NOMO-1 treated with dmso at 0.1 percent for 144 hours (cell line): Measurements from ENCODE around the gene COTL1.
A peak's percentile ranks its signal among the peaks of the same experiment; 100 is the strongest.
"Not testable (repeated sequence)": the region's sequence is repeated elsewhere in the genome, so short reads cannot be mapped to it uniquely, and the experiment has no call there.

ENCODE experiments used
- DNase-seq: peaks from one replicate; lab custom pipeline; 2025; ENCODE audit not compliant: unreplicated experiment; lab: John Stamatoyannopoulos, UW

The COTL1 gene

DNA sequence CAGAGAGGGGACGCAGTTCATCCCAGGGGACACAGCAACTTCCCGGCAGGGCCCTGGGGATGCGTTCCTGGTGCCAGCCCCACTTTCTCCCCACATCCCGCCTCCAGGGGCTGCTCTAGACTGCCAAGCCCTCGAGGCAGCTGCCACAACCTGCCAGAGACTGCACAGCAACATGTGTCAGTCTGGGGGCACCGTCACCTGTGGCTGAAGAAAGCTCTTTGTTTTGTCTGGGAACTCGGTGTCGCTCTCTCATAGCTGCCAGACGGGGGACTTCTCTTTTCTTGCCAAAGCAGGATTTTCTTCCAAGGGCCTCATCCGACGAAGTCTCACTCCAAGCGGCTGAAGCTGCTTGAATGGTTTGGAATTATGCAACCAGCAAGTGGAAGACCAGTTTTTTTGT, 43.7 kb downstream of the COTL1 start:
- DNase-seq, result no peak

DNA sequence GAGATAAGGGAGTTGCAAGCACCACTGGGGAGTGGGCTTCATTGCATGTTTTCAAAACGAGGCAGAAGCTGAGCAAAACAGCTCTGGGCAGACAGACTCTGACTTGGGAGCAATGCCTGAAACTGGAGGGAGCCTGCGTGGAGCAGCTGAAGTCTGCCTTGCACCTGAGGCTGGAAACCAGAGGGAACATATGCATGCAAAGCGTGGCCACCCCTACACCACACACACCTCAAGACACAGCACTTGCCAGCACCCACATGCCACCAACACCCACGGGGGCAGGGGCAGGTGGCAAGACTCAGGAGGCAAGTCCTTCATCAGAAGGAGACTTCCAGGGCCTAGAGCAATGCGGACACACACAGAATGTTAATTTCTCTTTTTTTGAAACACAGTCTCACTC, 45.8 kb downstream of the COTL1 start:
- DNase-seq, result no peak

DNA sequence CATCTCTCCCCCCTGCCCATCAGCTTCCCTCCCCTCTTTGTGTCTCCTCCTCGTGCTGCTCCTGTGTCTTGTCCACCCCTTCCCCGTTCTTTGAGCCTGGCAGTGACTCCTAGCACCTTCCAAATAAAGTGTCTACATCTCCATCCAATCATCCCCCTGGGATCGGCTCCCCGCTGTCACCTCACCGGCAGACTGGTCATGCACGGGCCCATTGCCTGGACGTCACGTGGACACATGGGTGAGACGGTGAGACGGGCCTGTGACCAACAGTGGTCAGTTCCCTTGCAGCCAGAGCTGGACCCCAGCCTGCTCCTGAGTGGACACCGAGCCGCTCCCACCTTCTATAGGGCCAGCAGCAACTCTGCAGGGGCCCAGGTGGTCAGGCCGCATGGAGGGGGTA, 46.4 kb downstream of the COTL1 start:
- DNase-seq, result no peak

DNA sequence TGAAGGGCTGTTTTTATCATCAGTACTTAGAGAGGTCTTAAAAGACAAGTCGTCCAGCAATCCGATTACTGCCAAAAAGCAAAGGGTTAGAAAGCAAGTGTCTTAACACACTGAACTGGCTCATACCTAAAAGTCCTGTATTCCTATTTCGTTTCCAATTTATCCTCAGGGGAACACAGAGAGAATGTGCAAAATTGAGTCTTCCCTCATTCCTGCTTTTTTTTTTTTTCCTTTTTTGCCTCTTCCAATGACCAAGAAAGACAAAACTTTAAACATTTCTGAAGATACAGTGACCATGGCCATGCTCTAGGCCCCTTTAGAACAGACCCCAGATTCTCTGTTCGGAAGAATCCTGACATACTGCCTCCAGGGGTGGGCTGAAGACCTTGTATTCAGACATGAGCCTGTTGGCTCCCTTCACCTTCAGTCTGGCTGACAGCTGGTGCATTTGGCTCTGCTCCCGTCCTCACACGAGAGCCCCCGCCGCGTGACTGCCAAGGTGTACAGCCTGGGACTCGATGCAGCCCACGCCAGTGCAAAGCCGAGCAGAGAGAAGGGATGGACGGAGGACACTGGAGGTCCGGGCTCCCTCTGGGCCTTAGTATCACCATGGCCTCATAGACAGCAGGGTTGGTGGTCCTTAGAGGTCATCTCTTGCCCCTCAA, 47.0 kb downstream of the COTL1 start:
- DNase-seq, result no peak

DNA sequence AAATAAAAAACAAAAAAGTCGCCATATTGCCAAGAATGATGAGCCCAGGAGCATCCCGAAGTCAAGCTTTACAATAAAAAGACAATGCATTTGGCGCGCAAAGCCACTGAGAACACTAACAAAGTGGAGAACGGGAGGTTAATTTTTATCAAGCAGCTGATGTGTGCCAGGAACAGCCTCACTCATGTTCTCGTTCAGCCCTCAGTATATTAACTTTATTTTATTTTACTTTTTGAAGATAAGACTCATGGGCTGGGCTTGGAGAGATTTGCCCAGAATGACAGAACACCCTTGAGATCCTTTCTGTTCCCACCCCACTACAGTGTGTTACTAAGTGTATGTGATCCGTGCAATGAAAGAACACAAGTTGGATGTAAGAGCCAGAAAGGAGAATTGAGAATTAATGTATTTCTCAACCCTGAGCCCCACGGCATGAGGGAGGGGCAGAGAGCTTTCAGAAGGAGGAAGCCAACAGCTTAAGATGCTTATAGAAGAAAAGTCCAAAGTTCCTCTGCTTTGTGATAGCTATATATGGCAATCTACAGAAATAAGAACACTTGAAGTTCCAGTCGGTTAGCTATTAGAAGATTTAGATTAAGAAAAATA, 48.4 kb downstream of the COTL1 start:
- peak; percentile 90 for DNase-seq

DNA sequence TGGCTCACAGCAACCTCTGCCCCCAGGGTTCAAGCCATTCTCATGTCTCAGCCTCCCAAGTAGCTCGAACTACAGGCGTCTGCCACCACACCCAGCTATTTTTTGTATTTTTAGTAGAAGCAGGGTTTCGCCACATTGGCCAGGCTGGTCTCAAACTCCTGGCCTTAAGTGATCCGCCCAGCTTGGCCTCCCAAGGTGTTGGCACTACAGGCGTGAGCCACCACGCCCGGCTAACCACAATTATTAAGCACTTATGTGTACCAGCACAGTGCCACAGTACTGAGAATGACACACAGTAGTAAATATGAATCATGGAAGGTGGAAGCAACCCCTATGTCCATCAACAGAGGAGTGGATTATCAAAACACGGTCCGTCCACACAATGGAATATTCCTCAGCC, 49.8 kb downstream of the COTL1 start:
- no peak for DNase-seq

DNA sequence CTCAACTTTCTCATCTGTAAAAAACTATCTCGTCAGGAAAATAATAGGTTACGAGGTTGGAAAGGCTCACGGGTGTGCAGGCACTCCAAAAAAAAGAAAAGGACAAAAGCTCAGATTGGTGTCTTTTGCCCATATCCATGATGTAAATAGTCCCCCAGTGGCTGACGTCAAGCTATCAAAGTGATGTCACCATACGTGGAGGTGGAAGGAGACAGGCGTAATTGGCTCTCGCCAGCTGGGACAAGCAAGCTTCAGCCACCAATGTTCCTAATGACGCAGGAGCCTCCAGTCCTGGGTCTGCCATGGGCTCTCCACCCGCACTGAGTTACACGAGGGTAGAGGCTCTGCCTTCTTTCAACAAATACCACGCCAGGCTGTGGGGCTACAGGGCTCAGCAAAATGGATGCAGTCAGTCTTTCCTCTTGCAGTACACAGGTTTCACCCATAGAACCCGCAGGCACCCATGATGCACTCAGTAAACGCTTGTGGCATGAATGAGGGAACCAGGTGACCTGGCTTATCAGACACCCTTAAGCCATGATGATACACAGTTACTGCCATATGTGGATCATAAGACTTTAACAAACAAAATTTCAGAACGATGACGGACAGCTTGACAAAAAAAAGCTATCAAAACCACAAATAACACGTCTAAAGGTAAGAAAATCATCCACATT, 50.5 kb downstream of the COTL1 start:
- no peak for DNase-seq

DNA sequence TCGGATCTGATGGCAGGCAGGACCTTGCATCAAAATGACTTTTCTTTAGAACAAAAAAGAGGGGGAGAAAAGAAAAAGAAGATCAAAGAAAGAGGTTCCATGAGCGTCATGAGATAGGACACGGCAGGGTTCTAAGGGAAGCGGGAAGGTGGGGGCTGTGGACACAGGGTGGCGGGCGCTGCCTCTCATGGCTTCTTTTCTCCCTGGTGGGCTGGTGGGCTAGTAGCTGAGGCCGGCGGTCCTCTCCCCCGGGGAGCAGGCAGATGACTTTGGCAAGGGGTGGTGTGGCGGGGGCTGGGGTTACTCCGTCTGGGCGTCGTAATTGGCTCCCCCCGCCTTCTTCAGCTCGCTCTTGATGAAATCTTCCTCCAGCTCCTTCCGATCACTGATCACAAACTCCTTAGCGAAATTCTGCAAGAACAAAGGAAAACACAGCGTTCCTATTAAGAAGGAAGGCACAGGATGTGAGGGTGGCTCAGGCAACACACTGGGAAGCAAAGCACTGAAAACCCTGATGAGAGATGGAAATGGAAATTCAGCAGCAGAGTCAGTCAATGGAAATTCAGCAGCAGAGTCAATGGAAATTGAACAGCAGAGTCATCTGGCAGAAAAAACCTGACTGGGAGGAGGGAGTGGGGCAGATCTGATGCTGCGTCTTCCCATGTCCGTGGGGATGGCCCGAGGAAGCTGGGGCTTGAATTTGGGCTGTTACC, 51.2 kb downstream of the COTL1 start:
- no peak for DNase-seq

DNA sequence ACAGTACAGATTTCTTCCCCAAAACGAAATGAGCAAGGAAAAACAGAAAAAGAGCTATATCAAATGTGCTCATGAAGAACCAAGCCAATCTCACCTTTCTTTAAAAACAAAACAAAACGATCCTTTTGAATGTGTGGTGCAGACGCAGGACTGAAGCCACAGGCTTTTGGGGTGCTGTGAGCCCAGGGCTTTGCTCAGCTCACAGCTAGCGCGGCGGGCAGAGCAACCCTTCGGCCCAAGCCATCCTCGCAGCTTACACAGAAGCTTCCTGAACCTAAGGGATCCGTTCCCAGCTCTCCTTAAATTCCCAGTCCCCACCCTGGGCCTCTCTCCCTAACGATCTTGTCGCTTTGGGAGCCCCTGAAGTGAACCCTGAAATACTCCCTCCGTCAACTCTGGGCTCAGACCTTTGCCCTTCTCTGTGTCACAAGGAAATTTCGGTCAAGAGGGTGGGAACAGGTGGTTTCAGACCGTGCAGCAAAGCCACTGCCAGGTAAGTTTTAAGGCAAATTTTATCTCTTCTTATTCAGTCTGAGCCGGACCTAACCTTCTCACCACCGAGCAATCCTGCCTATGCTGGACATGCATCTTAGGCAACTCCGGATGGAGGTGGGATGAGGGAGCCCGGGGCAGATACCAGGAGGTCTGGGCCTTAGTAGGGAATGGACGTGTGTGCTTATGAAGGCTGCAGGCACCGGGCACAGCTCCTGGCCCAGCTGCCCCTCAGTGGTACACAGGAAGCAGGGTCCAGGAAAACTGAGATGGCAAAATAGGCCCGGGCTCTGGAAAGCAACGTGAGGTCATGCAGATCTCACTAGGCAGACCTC, 52.0 kb downstream of the COTL1 start:
- no peak for DNase-seq

DNA sequence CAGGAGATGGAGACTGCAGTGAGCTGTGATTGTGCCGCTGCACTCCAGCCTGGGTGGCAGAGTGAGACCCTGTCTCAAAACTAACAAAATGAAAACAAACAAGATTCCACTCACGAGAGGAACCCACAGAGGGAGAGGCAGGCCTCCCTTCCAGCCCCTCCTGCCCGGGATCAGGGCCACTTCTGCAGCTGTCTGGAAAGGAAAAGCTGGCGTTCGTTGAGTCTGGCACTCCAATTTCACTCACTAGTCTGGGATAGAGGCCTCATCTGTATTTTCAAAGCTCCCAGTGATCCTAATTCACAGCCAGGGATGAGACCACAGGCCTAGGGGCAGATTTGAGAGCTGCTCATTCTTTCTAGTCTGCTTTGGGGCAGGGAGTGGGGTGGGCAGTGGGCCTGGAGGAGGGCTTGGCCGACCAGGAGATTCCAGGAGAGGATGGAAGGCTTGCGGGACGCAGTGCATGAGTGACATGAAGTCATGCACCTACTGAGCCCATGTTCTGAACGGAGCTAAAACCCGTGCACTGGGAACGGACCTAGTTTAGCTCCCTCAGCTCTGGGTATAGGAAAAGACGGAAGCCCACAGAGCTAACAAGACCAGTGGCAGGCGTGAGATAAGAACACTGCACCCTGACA, 54.0 kb downstream of the COTL1 start:
- DNase-seq, result no peak

DNA sequence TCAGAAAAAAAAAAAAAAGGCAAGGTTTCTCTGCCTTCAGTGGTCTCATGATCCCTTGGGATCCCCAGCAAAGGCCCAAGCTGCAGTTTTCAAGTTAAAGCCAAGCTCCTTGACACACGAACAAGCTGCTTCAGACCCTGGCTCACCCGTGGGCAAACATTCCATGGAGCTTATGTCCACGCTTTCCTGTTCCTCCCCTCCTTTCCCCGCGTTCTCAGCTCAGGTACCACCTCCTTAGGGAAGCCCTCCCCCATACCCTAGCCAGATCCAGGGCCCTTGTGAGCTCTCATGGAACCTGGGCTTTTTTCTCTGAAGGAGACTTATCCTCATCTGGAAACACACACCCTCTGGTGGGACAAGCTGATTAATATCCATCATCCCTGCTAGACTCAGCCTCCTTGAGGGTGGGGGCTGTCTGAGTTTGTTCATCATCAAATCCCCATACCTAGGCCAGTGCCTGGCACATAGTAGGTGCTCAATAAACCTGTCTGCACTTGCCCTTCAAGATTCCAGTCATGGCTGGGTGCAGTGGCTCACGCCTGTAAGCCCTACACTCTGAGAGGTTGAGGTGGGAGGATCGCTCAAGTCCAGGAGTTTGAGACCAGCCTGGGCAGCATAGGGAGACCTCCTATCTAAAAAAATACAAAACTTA, 54.7 kb downstream of the COTL1 start:
- DNase-seq, result no peak

DNA sequence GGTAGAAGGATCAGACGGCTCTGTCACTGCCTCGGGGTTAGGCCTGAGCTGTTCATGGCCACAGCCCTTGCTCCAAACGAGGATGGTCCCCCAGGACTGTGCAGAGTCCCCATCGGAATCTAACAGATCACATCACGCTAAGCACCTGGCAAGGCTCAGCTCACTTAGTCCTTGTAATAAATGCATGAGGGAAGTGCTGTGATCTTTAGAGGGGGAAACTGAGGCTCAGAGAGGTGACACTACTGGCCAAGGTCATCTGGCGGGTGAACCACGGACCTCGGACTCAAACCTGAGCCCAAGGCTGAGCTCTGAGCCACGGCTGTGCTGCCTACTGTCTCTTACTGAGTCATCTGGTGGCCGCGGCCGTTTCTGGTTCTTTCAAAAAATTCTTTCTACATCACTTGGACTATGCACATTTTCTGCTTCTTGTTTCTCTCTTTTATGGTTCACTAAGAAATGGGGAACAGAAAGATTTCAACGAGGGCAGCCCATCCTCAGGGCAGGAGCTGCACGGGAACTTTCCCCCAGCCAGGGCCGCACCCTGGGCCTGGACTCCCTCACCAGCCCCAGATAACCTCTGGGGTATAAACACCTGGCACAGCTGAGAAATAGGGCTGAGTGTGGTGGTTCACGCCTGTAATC, 55.6 kb downstream of the COTL1 start:
- DNase-seq, result peak; percentile 64

DNA sequence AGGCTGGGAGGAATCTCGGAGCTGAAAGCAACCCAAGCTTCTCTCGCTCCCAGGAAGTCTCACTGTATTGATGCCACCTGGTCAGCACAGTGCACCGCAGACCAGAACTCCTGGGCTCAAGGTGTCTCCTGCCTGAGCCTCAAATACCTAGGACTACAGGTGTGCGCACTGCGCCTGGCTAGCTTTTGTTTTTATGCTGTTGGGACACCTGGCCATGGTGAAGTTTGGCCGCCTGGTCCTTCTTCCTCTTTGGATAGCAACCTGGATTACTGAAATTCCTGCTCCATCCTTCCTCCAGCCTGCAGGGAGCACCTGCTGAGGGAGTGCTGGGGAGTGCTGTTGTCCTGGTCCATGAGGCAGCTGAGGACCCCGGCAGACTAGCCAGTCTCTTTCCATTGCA, 56.6 kb downstream of the COTL1 start:
- no peak for DNase-seq

DNA sequence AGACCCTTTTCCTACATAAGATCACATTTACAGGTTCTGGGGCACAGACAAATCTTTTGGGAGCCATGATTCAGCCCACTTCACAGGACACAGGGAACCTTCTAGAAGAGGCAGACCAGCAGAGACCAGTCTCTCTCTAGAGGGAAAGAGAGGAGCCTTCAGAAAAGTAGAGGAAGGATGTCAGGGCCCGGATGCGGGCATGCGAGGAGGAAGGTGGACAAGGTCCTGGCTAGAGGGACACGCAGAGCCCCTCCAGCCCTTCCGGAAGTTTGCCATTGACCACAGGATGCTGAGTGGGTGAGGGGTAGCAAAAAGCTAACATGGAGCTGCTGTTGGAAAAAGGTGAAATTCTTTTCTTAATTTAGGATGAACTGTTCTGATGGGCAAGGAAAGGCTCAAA, 57.6 kb downstream of the COTL1 start:
- DNase-seq, result no peak

DNA sequence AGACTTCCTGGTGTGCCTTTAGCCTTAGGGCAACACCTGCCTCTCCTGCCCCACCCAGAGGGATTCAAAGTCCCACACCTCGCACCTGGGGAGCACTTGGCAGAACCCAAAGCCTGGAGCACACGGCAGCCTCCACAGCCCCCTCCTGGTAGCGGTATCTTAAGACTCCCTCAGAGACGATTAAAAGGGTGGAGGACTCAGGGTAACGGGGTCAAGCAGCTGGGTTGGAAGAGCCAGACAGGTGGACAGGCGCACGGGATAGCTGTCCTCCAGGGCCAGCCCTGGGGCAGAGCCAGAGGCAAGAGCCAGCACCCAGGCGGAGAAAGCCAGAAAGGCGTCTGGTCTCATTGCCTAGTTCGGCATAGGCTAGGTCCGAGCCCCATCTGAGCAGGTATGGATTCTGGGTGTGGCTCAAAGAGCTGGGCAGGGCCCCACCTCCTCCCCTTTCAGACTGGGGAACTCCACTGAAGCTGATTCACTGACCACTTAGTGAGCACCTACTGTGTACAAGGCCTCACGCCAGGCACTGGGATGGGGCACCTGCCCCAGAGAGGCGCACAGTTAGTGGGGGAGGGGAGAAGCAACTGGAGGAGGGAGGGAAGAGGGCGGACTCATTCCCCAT, 58.5 kb downstream of the COTL1 start:
- DNase-seq, result no peak

DNA sequence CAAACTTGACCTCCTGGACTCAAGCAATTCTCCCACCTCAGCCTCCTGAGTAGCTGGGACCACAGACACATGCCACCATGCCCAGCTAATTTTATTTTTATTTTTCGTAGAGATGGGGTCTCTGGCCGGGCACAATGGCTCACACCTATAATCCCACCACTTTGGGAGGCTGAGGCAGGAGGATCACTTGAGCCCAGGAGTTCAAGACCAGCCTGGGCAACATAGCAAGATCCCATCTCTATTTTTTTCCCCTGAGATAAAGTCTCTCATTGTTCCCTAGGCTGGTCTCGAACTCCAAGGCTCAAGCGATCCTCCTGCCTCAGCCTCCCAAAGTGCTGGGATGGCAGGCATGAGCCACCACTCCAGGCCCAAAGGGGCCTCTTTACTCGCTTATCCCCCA, 59.0 kb downstream of the COTL1 start:
- DNase-seq, result not testable (repeated sequence)

DNA sequence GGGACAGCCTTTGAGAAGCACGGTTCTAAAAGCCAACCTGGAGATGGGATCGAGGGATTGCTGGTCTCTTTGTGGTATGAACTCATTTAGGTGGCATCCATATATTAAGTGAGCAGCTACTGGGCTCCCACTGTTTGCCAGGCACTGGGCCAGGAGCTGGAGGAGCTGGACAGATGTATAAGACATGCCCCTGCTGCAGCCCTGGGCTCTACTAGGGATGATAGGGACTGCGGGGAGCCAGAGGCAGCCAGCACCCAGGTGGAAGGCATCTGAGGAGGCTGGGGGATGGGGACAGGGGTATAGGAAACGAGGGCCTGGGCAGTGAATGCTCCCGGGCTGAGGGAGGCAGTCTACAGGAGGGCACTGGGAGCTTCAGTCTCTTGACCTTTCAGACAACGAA, 60.4 kb downstream of the COTL1 start:
- DNase-seq, result no peak

DNA sequence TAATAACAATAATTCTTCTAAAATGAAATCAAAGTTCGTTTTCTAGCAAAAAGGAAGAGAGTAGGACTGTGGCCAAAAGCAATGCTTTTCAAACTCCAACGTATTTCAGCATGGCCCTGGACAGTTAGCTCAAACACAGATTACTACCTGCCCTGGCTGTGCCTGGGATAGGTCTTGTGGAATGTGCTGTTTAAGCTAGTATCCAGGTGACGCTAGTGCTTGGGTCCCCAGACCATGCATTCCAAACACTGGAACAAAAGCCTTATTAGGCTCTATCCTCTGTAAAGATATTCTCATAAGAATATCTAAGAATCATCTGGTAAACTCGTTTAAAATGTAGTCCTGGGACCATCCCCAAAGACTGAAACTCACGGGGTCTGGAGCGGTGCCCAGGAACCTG, 60.8 kb downstream of the COTL1 start:
- DNase-seq, result no peak
